HepG2 (cell line): ENCODE results near the gene HIPK2.

Experiments used
- CBX5 ChIP-seq: sonication (generic); formaldehyde crosslinking; IDR thresholded peaks from 2 replicates; pipeline ENCODE4 v1.4.0; 2020; ENCODE audit warnings: missing genetic modification reagents, borderline replicate concordance
- ISL2 ChIP-seq: sonication (generic); formaldehyde crosslinking; IDR thresholded peaks from 2 replicates; pipeline ENCODE4 v1.5.0; 2020; ENCODE audit warnings: missing genetic modification reagents
- MAZ ChIP-seq, 2 experiments: sonication (generic) in 1 of 2; formaldehyde crosslinking in 1 of 2; IDR thresholded peaks; 2 replicates each; pipeline versions ENCODE4 v1.5.0 to v1.6.1; 2012 to 2020; ENCODE audit warnings: low read depth in 2 of 2, mild to moderate bottlenecking in 2 of 2, borderline replicate concordance in 1 of 2, improper control_type of control experiment in 1 of 2, low read length in 1 of 2, missing genetic modification reagents in 1 of 2, moderate library complexity in 1 of 2
- NFATC3 ChIP-seq: sonication (generic); formaldehyde crosslinking; IDR thresholded peaks from 2 replicates; pipeline ENCODE4 v1.5.1; 2020; ENCODE audit warnings: mild to moderate bottlenecking, missing genetic modification reagents
- POLR2AphosphoS5 ChIP-seq: IDR thresholded peaks from 2 replicates; pipeline ENCODE4 v1.6.1; 2012; ENCODE audit warnings: low read depth, low read length
- ZFX ChIP-seq: sonication (generic); formaldehyde crosslinking; IDR thresholded peaks from 2 replicates; pipeline ENCODE4 v1.4.0; 2020; ENCODE audit warnings: mild to moderate bottlenecking, low read depth, missing genetic modification reagents, moderate library complexity
- ZNF121 ChIP-seq: sonication (generic); formaldehyde crosslinking; IDR thresholded peaks from 2 replicates; pipeline ENCODE4 v1.5.0; 2020; ENCODE audit warnings: mild to moderate bottlenecking, missing genetic modification reagents
- ZNF24 ChIP-seq: fragments of 450-650 bp; IDR thresholded peaks from 2 replicates; pipeline ENCODE4 v1.6.1; 2017; ENCODE audit warnings: antibody characterized with exemption, mild to moderate bottlenecking
- ZNF30 ChIP-seq: sonication (generic); formaldehyde crosslinking; IDR thresholded peaks from 2 replicates; pipeline ENCODE4 v1.5.0; 2020; ENCODE audit warnings: mild to moderate bottlenecking, missing genetic modification reagents
- ZNF776 ChIP-seq: sonication (generic); formaldehyde crosslinking; IDR thresholded peaks from 2 replicates; pipeline ENCODE4 v1.4.0; 2020; ENCODE audit warnings: mild to moderate bottlenecking, missing genetic modification reagents
- TF ChIP-seq, protein P1 (sequence below): sonication (generic); formaldehyde crosslinking; IDR thresholded peaks from 2 replicates; pipeline ENCODE4 v1.5.0; 2020; ENCODE audit warnings: mild to moderate bottlenecking, missing genetic modification reagents, moderate library complexity

DNA sequence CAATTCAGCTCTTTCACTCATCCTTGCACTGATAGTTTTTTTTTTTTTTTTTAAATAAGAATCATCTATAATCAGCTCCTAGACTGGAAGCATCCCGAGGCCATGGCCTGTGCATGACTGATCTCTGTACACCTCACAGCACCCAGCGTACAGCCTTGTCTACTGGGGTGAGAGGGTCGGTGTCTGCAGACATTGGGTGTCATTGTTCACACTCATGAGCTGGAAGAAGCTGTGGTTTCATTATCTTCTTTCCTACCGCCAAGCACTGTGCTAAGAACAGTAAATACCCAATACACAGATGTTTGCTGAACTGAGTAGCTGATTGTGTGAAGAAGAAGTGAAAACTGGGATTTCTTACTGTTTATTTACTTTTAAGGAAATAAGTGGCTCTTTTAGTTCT lies 130.7 kb downstream of the HIPK2 start:
- no peak for TF ChIP-seq ZNF121 (CRISPR knock-in tag)
- no peak for TF ChIP-seq ZFX (CRISPR knock-in tag)
- TF ChIP-seq, protein P1, sequence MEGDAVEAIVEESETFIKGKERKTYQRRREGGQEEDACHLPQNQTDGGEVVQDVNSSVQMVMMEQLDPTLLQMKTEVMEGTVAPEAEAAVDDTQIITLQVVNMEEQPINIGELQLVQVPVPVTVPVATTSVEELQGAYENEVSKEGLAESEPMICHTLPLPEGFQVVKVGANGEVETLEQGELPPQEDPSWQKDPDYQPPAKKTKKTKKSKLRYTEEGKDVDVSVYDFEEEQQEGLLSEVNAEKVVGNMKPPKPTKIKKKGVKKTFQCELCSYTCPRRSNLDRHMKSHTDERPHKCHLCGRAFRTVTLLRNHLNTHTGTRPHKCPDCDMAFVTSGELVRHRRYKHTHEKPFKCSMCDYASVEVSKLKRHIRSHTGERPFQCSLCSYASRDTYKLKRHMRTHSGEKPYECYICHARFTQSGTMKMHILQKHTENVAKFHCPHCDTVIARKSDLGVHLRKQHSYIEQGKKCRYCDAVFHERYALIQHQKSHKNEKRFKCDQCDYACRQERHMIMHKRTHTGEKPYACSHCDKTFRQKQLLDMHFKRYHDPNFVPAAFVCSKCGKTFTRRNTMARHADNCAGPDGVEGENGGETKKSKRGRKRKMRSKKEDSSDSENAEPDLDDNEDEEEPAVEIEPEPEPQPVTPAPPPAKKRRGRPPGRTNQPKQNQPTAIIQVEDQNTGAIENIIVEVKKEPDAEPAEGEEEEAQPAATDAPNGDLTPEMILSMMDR (CRISPR knock-in tag): no peak
- no peak for TF ChIP-seq ZNF776 (CRISPR knock-in tag)
- no peak for TF ChIP-seq ZNF30 (CRISPR knock-in tag)
- TF ChIP-seq POLR2AphosphoS5: no peak
- TF ChIP-seq MAZ (IDR thresholded peaks at IDR 0.05; ENCODE audit: borderline replicate concordance, low read depth, low read length): no peak
- no peak for TF ChIP-seq MAZ (CRISPR knock-in tag; IDR thresholded peaks at IDR 0.05; ENCODE audit: low read depth)
- TF ChIP-seq NFATC3 (CRISPR knock-in tag): no peak
- TF ChIP-seq ISL2 (CRISPR knock-in tag): no peak
- no peak for TF ChIP-seq ZNF24
- no peak for TF ChIP-seq CBX5 (CRISPR knock-in tag)
